ENCODE measurements around the gene TRMT44. TPM values are rescaled to one million over a fixed set of nuclear protein-coding genes. Genes with fewer than 3 reads are reported as not detected.

Gene TRMT44
- polyA plus RNA-seq, 3 donors: 14.8 to 24.9 (median 17.6) TPM

- DNase-seq (ENCODE audit: extremely low read depth in 1 of 11, low read depth in 9 of 11, low spot score in 4 of 11): no peak
Measured at GRCh38 chr4:8422786-8423185, 17.8 kb upstream of the TRMT44 start.

GRCh38 chr4:8427262-8427661 lies 13.3 kb upstream of the TRMT44 start:
- no peak for DNase-seq (ENCODE audit: extremely low read depth in 1 of 11, low read depth in 9 of 11, low spot score in 4 of 11)

GRCh38 chr4:8427761-8428287 lies 12.8 kb upstream of the TRMT44 start:
- DNase-seq (ENCODE audit: extremely low read depth in 1 of 11, low read depth in 9 of 11, low spot score in 4 of 11): peak in 3 of 11 donors; percentile 40 to 43 (median 43)

- peak; percentile 70 to 86 (median 80) for DNase-seq (ENCODE audit: extremely low read depth in 1 of 11, low read depth in 9 of 11, low spot score in 4 of 11)
Measured at GRCh38 chr4:8428288-8429097, 12.1 kb upstream of the TRMT44 start.

- DNase-seq (ENCODE audit: extremely low read depth in 1 of 11, low read depth in 9 of 11, low spot score in 4 of 11): no peak
Measured at GRCh38 chr4:8431553-8431952, 9.0 kb upstream of the TRMT44 start.

GRCh38 chr4:8433136-8433535 lies 7.4 kb upstream of the TRMT44 start:
- no peak for DNase-seq (ENCODE audit: extremely low read depth in 1 of 11, low read depth in 9 of 11, low spot score in 4 of 11)

- no peak for DNase-seq (ENCODE audit: extremely low read depth in 1 of 11, low read depth in 9 of 11, low spot score in 4 of 11)
Measured at GRCh38 chr4:8434251-8435073, 6.1 kb upstream of the TRMT44 start.

GRCh38 chr4:8435656-8436121 lies 4.9 kb upstream of the TRMT44 start:
- no peak for DNase-seq (ENCODE audit: extremely low read depth in 1 of 11, low read depth in 9 of 11, low spot score in 4 of 11)

GRCh38 chr4:8437281-8437680 lies 3.3 kb upstream of the TRMT44 start:
- no peak for DNase-seq (ENCODE audit: extremely low read depth in 1 of 11, low read depth in 9 of 11, low spot score in 4 of 11)

GRCh38 chr4:8438743-8439142 lies 1.8 kb upstream of the TRMT44 start:
- no peak for DNase-seq (ENCODE audit: extremely low read depth in 1 of 11, low read depth in 9 of 11, low spot score in 4 of 11)

GRCh38 chr4:8439168-8439567 lies 1.4 kb upstream of the TRMT44 start:
- DNase-seq (ENCODE audit: extremely low read depth in 1 of 11, low read depth in 9 of 11, low spot score in 4 of 11): no peak

- DNase-seq (ENCODE audit: extremely low read depth in 1 of 11, low read depth in 9 of 11, low spot score in 4 of 11): peak in 1 of 11 donors; percentile 16
Measured at GRCh38 chr4:8439914-8440491, 574 bp upstream of the TRMT44 start.

- no peak for DNase-seq (ENCODE audit: extremely low read depth in 1 of 11, low read depth in 9 of 11, low spot score in 4 of 11)
Measured at GRCh38 chr4:8441499-8442091, 1.0 kb downstream of the TRMT44 start.

- no peak for DNase-seq (ENCODE audit: extremely low read depth in 1 of 11, low read depth in 9 of 11, low spot score in 4 of 11)
Measured at GRCh38 chr4:8442596-8443358, 2.2 kb downstream of the TRMT44 start.

- no peak for DNase-seq (ENCODE audit: extremely low read depth in 1 of 11, low read depth in 9 of 11, low spot score in 4 of 11)
Measured at GRCh38 chr4:8443801-8444200, 3.2 kb downstream of the TRMT44 start.

- DNase-seq (ENCODE audit: extremely low read depth in 1 of 11, low read depth in 9 of 11, low spot score in 4 of 11): no peak
Measured at GRCh38 chr4:8446122-8446521, 5.5 kb downstream of the TRMT44 start.

GRCh38 chr4:8451440-8452182 lies 11.0 kb downstream of the TRMT44 start:
- no peak for DNase-seq (ENCODE audit: extremely low read depth in 1 of 11, low read depth in 9 of 11, low spot score in 4 of 11)

- no peak for DNase-seq (ENCODE audit: extremely low read depth in 1 of 11, low read depth in 9 of 11, low spot score in 4 of 11)
Measured at GRCh38 chr4:8453957-8454356, 13.4 kb downstream of the TRMT44 start.
